Activated CD8-positive, alpha-beta T cell treated with anti-CD3 and anti-CD28 coated beads, Interleukin-2, amount 10 ng/mL, durations not matched to agents 7 days and 5 days (primary cell): ENCODE measurements around the gene CSE1L. TPM values are rescaled to one million over a fixed set of nuclear protein-coding genes. Genes with fewer than 3 reads are reported as not detected.
"Not testable (repeated sequence)": the region's sequence is repeated elsewhere in the genome, so short reads cannot be mapped to it uniquely, and the experiment has no call there.

Experiments used
- ATAC-seq: fragments of 150-1000 bp; cut with Tn5 transposase; one replicate; pipeline ENCODE4 v1.10.0; 2021; ENCODE audit warnings: moderate library complexity
- CTCF ChIA-PET: fragments of 350-600 bp; sonication (Branson Sonifier 250); formaldehyde crosslinking; loops from one replicate; lab custom pipeline; 2021; ENCODE audit warnings: antibody characterized with exemption; lab: Charles Lee
- POLR2A ChIA-PET: fragments of 350-600 bp; sonication (Branson Sonifier 250); formaldehyde crosslinking; loops from one replicate; lab custom pipeline; 2021; ENCODE audit warnings: antibody characterized with exemption; lab: Charles Lee
- DNase-seq: peaks from one replicate; pipeline ENCODE4 v3.0.0-alpha.2; 2020
- H3K27ac Mint-ChIP-seq: one replicate; pipeline ENCODE4 v1.8.0; 2021; ENCODE audit warnings: mild to moderate bottlenecking, mixed read lengths
- H3K27me3 Mint-ChIP-seq: one replicate; pipeline ENCODE4 v1.8.0; 2021; ENCODE audit warnings: low read depth, mixed read lengths
- H3K36me3 Mint-ChIP-seq: one replicate; pipeline ENCODE4 v1.8.0; 2021; ENCODE audit warnings: low read depth, mixed read lengths
- H3K4me1 Mint-ChIP-seq: one replicate; pipeline ENCODE4 v1.8.0; 2021; ENCODE audit warnings: low read depth, mixed read lengths
- H3K4me3 Mint-ChIP-seq: one replicate; pipeline ENCODE4 v1.8.0; 2021; ENCODE audit warnings: mild to moderate bottlenecking, mixed read lengths
- H3K9me3 Mint-ChIP-seq: one replicate; pipeline ENCODE4 v1.8.0; 2022; ENCODE audit warnings: mixed read lengths; ENCODE audit not compliant: insufficient read depth
- total RNA-seq, 2 experiments: library from RNA; stranded (reverse); gene quantifications; one replicate each; pipeline ENCODE4 v1.2.3, GENCODE V29; 2021

CSE1L gene
- total RNA-seq, 2 experiments from 2014 or later = 98.0 to 102 TPM

DNA sequence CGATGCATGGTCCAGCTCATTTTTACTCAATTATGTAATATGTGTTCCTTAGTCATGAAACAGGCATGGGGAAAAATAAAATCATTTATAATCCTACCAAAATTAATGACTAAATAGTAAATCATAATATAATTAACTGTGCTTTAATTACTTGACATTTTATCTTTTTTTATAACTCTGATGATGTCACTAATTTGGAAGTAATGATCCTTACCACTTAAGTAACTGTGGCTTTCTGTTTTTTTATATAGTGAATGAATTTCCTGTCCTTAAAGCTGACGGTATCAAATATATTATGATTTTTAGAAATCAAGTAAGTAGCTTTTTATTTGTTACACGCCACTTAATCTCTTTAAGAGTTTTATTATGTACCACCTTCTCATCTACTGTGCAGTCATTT is 32.2 kb downstream of the CSE1L start:
- H3K27ac Mint-ChIP-seq = no peak overlapping the region
- ATAC-seq (no peak), DNase-seq (no peak)
- no peaks in the 10 kb centered on the region for H3K9me3 Mint-ChIP-seq
- H3K27me3 Mint-ChIP-seq = no peaks in the 10 kb centered on the region
- no peak overlapping the region for H3K4me3 Mint-ChIP-seq
- H3K36me3 Mint-ChIP-seq = peaks cover 51% of the 10 kb centered on the region
- ChIA-PET CTCF (interaction anchor here (1.1 to 1.4 kb wide), 2 partner anchors 10 to 168 kb away, joined by 4 read pairs; no protein-coding TSS in a partner anchor), POLR2A (interaction anchor here (0.7 to 1.0 kb wide), 2 partner anchors 22 to 1734 kb away, joined by 3 read pairs; no protein-coding TSS in a partner anchor)
- peaks cover 6% of the 10 kb centered on the region for H3K4me1 Mint-ChIP-seq

DNA sequence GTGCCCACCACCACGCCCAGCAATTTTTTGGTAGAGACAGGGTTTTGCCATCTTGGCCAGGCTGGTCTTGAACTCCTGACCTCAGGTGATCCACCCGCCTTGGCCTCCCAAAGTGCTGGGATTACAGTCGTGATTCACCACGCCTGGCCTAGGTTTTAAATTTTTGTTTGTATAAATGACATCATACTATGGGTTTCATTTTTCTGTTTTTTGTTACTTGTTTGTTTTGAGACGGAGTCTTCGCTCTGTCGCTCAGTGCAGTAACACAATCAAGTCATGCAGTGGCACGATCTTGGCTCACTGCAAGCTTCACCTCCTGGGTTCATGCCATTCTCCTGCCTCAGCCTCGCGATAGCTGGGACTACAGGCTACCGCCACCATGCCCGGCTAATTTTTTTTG is 36.2 kb downstream of the CSE1L start:
- DNase-seq, H3K4me3 Mint-ChIP-seq, H3K9me3 Mint-ChIP-seq, H3K4me1 Mint-ChIP-seq, H3K27ac Mint-ChIP-seq, ATAC-seq, CTCF ChIA-PET, H3K27me3 Mint-ChIP-seq: not testable (repeated sequence)
- peaks cover 59% of the 10 kb centered on the region for H3K36me3 Mint-ChIP-seq
- POLR2A ChIA-PET = interaction anchor here (0.6 kb wide), 1 partner anchor 60 kb away, joined by 5 read pairs; no protein-coding TSS in a partner anchor

DNA sequence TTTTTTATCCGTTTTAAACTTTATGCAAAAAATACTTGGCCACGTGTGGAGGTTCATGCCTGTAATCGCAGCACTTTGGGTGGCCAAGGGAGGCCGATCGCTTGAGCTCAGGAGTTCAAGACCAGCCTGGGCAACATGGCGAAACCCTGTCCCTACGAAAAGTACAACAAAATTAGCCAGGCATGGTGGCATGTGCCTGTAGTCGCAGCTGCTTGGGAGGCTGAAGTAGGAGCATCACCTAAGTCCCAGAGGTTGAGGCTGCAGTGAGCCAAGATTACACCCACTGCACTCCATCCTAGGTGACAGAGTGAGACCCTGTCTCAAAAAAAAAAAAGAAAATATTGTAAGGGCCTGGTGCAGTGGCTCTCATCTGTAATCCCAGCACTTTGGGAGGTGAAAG is 45.0 kb downstream of the CSE1L start:
- peaks cover 65% of the 10 kb centered on the region for H3K36me3 Mint-ChIP-seq
- H3K27me3 Mint-ChIP-seq = no peaks in the 10 kb centered on the region
- no peaks in the 10 kb centered on the region for H3K4me1 Mint-ChIP-seq
- H3K4me3 Mint-ChIP-seq = no peak overlapping the region
- DNase-seq (no peak), ATAC-seq (no peak)
- no peak overlapping the region for H3K27ac Mint-ChIP-seq
- H3K9me3 Mint-ChIP-seq = no peaks in the 10 kb centered on the region
- ChIA-PET POLR2A (no interaction called here), CTCF (interaction anchor here (1.0 kb wide), 1 partner anchor 8 kb away, joined by 3 read pairs; no protein-coding TSS in a partner anchor)

DNA sequence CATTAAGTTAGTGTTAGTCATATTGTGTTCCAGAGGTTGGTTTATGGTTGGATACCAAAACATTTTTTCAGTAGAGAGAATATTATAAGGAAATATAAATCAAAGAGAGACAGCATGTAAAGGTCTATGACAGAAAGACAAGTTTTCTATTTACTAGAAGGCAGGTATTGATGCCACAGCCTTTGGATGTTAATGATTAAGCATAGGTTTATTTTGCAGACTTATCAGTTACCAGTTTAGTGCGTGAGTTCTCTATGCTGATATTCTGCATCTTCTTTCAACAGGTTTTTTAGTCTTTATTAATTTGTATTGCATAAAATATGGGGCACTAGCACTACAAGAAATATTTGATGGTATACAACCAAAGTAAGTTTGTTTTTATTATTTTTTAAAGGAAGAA is 45.6 kb downstream of the CSE1L start:
- Mint-ChIP-seq H3K9me3 (no peaks in the 10 kb centered on the region), H3K27ac (no peak overlapping the region), H3K27me3 (no peaks in the 10 kb centered on the region), H3K36me3 (peaks cover 67% of the 10 kb centered on the region), H3K4me1 (no peaks in the 10 kb centered on the region), H3K4me3 (no peak overlapping the region)
- POLR2A ChIA-PET = no interaction called here
- ATAC-seq (no peak), DNase-seq (no peak)
- CTCF ChIA-PET = no interaction called here

DNA sequence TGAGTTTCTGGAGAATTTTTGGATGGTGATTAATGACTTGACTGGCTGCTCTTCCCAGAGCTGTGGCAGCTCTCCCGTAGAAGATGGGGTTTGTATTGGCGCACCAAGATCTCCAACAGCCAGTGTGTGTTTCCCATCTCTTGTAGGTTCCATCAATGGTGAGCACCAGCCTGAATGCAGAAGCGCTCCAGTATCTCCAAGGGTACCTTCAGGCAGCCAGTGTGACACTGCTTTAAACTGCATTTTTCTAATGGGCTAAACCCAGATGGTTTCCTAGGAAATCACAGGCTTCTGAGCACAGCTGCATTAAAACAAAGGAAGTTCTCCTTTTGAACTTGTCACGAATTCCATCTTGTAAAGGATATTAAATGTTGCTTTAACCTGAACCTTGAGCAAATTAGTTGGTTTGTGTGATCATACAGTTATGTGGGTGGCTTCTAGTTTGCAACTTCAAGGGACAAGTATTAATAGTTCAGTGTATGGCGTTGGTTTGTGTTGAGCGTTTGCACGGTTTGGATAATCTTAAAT is 50.2 kb downstream of the CSE1L start:
- no peaks in the 10 kb centered on the region for H3K27me3 Mint-ChIP-seq
- H3K4me3 Mint-ChIP-seq = no peak overlapping the region
- no peaks in the 10 kb centered on the region for H3K9me3 Mint-ChIP-seq
- H3K27ac Mint-ChIP-seq = no peak overlapping the region
- POLR2A ChIA-PET = no interaction called here
- ATAC-seq (no peak), DNase-seq (no peak)
- H3K36me3 Mint-ChIP-seq = peaks cover 62% of the 10 kb centered on the region
- CTCF ChIA-PET = no interaction called here
- peaks cover 6% of the 10 kb centered on the region for H3K4me1 Mint-ChIP-seq

DNA sequence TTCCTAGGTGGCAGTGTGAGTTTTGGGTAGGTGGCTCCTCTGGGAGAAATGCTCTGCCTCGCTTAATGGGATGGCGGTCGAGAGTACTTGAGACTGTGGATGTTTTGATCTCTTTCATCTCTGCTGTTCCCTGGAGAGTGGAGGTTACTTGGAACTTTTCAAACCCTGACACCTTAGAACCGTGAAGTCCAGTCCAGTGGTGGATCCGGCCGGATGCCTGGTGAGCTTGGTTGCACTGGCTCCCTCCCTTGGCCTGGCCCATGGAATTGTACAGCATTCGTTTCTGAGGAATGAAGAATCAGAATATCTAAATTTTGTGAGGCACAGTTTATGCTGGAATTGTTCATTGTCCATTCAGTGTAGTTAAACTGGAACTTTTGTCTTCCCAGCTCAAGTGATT is 51.0 kb downstream of the CSE1L start:
- no peak for DNase-seq
- no peak for ATAC-seq
- POLR2A ChIA-PET = interaction anchor here (0.6 to 0.8 kb wide), 2 partner anchors 145 to 172 kb away, joined by 3 to 9 read pairs; no protein-coding TSS in a partner anchor
- Mint-ChIP-seq H3K4me1 (peaks cover 11% of the 10 kb centered on the region), H3K27ac (no peak overlapping the region), H3K9me3 (no peaks in the 10 kb centered on the region), H3K4me3 (no peak overlapping the region), H3K36me3 (peaks cover 63% of the 10 kb centered on the region), H3K27me3 (no peaks in the 10 kb centered on the region)
- CTCF ChIA-PET = interaction anchor here (1.0 to 1.4 kb wide), 2 partner anchors 35 to 120 kb away, joined by 3 to 4 read pairs; no protein-coding TSS in a partner anchor

DNA sequence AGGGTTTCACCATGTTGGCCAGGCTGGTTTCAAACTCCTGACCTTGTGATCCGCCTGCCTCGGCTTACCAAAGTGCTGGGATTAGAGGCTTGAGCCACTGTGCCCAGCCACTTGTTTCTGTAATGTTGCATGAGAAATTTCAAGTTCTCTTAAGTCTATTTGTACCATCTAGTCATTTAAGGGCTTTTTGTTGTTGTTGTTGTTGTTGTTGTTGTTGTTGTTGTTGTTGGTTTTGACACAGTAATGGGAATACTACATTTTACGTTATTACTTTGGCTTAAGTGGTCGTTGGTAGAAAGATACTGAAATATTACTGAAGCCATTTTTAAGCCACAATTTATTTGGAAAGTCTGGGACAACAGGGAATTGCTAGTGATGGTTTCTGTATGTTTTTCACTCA is 52.0 kb downstream of the CSE1L start:
- H3K36me3 Mint-ChIP-seq = peaks cover 68% of the 10 kb centered on the region
- CTCF ChIA-PET = interaction anchor here (1.0 to 1.4 kb wide), 2 partner anchors 23 to 119 kb away, joined by 3 to 4 read pairs; no protein-coding TSS in a partner anchor

DNA sequence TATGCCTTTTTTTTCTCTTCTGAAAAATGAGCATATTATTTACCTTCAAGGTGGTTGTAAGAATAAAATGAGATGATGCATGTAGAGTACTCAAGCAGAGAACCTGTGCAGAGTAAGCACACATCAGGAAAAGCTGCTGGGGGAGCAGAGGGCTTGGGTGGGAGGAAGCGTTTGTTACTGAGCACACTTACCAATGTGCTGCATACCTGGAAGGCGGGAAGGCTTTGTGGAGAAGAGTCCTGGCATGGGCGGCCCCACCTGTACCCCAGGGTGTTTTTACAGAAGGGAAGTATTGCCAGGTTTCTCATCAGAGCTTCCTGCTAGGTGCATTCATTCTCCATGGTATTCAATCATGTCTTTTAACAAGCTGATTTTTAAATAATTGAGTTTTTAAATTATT is 52.9 kb downstream of the CSE1L start:
- ChIA-PET POLR2A (no interaction called here), CTCF (interaction anchor here (0.9 to 1.0 kb wide), 2 partner anchors 8 to 24 kb away, joined by 3 read pairs; no protein-coding TSS in a partner anchor)
- DNase-seq (no peak), ATAC-seq (no peak)
- Mint-ChIP-seq H3K27me3 (no peaks in the 10 kb centered on the region), H3K4me1 (peaks cover 11% of the 10 kb centered on the region), H3K4me3 (no peak overlapping the region), H3K9me3 (no peaks in the 10 kb centered on the region), H3K36me3 (peaks cover 74% of the 10 kb centered on the region), H3K27ac (no peak overlapping the region)

More for the DNA sequence above, 52.0 kb downstream of the CSE1L start:
- peaks cover 11% of the 10 kb centered on the region for H3K4me1 Mint-ChIP-seq
- no peak overlapping the region for H3K4me3 Mint-ChIP-seq
- no peaks in the 10 kb centered on the region for H3K27me3 Mint-ChIP-seq
- DNase-seq = no peak
- no peaks in the 10 kb centered on the region for H3K9me3 Mint-ChIP-seq
- ATAC-seq = no peak
- no peak overlapping the region for H3K27ac Mint-ChIP-seq
- POLR2A ChIA-PET = no interaction called here

DNA sequence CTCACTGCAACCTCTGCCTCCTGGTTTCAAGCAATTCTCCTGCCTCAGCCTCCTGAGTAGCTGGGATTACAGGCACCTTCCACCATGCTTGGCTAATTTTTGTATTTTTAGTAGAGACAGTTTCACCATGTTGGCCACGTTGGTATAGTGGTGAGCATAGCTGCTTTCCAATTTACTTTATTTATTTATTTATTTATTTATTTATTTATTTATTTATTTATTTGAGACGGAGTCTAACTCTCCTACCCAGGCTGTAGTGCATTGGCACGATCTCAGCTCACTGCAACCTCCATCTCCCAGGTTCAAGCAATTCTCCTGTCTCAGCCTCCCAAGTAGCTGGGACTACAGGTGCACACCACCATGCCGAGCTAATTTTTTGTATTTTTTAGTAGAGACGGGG is 54.2 kb downstream of the CSE1L start:
- H3K4me3 Mint-ChIP-seq, POLR2A ChIA-PET, CTCF ChIA-PET, H3K27me3 Mint-ChIP-seq, ATAC-seq, DNase-seq, H3K9me3 Mint-ChIP-seq, H3K27ac Mint-ChIP-seq: not testable (repeated sequence)
- H3K4me1 Mint-ChIP-seq = peaks cover 11% of the 10 kb centered on the region
- peaks cover 69% of the 10 kb centered on the region for H3K36me3 Mint-ChIP-seq

DNA sequence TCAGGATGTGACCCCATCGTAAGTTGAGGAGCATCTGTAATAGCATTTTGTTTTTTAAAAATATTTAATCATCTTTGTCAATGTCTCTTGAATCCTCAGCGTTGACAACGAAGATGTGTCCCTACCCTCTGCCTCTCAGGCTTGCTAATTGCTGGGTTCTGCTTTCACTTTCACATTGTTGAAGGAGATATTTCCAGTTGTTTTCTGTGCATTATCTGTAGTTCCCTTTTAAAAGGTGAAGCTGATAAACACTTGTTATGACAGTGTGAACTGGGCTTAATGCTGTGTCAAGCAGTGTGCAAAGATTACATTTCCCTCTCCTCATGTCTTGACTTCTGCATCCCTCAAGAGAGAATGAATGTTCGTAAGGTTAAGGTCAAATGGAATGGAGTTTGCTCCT is 54.9 kb downstream of the CSE1L start:
- H3K27ac Mint-ChIP-seq = peak overlapping the region; percentile 36
- H3K4me3 Mint-ChIP-seq = no peak overlapping the region
- CTCF ChIA-PET = interaction anchor here (0.8 kb wide), 1 partner anchor 116 kb away, joined by 3 read pairs; no protein-coding TSS in a partner anchor
- H3K27me3 Mint-ChIP-seq = no peaks in the 10 kb centered on the region
- peaks cover 11% of the 10 kb centered on the region for H3K4me1 Mint-ChIP-seq
- peaks cover 67% of the 10 kb centered on the region for H3K36me3 Mint-ChIP-seq
- POLR2A ChIA-PET = interaction anchor here (0.9 to 1.7 kb wide), 2 partner anchors 13 to 179 kb away, joined by 3 to 4 read pairs; no protein-coding TSS in a partner anchor
- no peaks in the 10 kb centered on the region for H3K9me3 Mint-ChIP-seq
- ATAC-seq (peak; percentile 50), DNase-seq (no peak)

DNA sequence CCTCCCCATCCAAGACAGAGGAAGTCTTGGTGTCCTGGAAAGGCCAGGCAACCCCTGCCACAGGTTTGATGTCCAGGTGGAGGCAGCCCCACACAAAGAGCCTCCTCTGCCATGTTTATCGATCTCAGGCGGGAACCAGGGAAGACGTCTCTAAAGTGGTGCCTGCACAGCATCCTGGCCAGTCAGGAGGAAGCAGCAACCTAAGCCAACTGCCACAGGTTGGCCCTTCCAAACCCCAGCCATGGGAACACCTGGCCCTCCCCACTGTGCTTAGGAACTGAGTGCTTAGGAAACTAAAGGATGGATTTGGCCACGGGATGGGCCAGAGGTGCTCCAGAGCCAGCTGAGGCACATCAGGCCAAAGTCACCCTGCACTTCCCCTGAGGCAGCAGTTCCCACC is 56.9 kb downstream of the CSE1L start:
- no peak for DNase-seq
- H3K4me1 Mint-ChIP-seq = peaks cover 11% of the 10 kb centered on the region
- ChIA-PET CTCF (interaction anchor here (1.0 kb wide), 1 partner anchor 115 kb away, joined by 4 read pairs; no protein-coding TSS in a partner anchor), POLR2A (interaction anchor here (0.9 kb wide), 1 partner anchor 145 kb away, joined by 3 read pairs; no protein-coding TSS in a partner anchor)
- no peaks in the 10 kb centered on the region for H3K9me3 Mint-ChIP-seq
- ATAC-seq = no peak
- H3K27ac Mint-ChIP-seq = peak overlapping the region; percentile 16
- no peaks in the 10 kb centered on the region for H3K27me3 Mint-ChIP-seq
- peaks cover 57% of the 10 kb centered on the region for H3K36me3 Mint-ChIP-seq
- no peak overlapping the region for H3K4me3 Mint-ChIP-seq
